Measurements from ENCODE around the gene ARHGAP15.

The ARHGAP15 gene

GRCh38 chr2:143718745-143719144 lies 589.5 kb downstream of the ARHGAP15 start:
- H3K9me3 ChIP-seq (ENCODE audit: control insufficient read depth in 1 of 2, low read length in 2 of 2): no peaks in the 10 kb centered on the region
- peaks cover 0 to 7% of the 10 kb centered on the region in 2 donors for H3K4me1 ChIP-seq (ENCODE audit: control insufficient read depth in 1 of 2, insufficient read depth in 2 of 2, low read length in 2 of 2)
- H3K4me3 ChIP-seq (ENCODE audit: low read depth in 1 of 2, low read length in 2 of 2): no peak overlapping the region
- no peak overlapping the region for H3K27ac ChIP-seq (ENCODE audit: low read length)
- no peaks in the 10 kb centered on the region for H3K27me3 ChIP-seq (ENCODE audit: low read depth, low read length)
- H3K36me3 ChIP-seq (ENCODE audit: control insufficient read depth in 1 of 2, insufficient read depth in 2 of 2, low read length in 2 of 2): no peaks in the 10 kb centered on the region

- Histone ChIP-seq H3K27me3 (ENCODE audit: low read depth, low read length) (no peaks in the 10 kb centered on the region), H3K27ac (ENCODE audit: low read length) (no peak overlapping the region), H3K4me3 (ENCODE audit: low read depth in 1 of 2, low read length in 2 of 2) (no peak overlapping the region), H3K4me1 (ENCODE audit: control insufficient read depth in 1 of 2, insufficient read depth in 2 of 2, low read length in 2 of 2) (peaks cover 0 to 7% of the 10 kb centered on the region in 2 donors), H3K36me3 (ENCODE audit: control insufficient read depth in 1 of 2, insufficient read depth in 2 of 2, low read length in 2 of 2) (no peaks in the 10 kb centered on the region), H3K9me3 (ENCODE audit: control insufficient read depth in 1 of 2, low read length in 2 of 2) (no peaks in the 10 kb centered on the region)
Measured at GRCh38 chr2:143719406-143719805, 590.2 kb downstream of the ARHGAP15 start.

- H3K27ac ChIP-seq (ENCODE audit: low read length): no peak overlapping the region
- H3K9me3 ChIP-seq (ENCODE audit: control insufficient read depth in 1 of 2, low read length in 2 of 2): no peaks in the 10 kb centered on the region
- no peak overlapping the region for H3K4me3 ChIP-seq (ENCODE audit: low read depth in 1 of 2, low read length in 2 of 2)
- no peaks in the 10 kb centered on the region for H3K27me3 ChIP-seq (ENCODE audit: low read depth, low read length)
- H3K36me3 ChIP-seq (ENCODE audit: control insufficient read depth in 1 of 2, insufficient read depth in 2 of 2, low read length in 2 of 2): no peaks in the 10 kb centered on the region
- H3K4me1 ChIP-seq (ENCODE audit: control insufficient read depth in 1 of 2, insufficient read depth in 2 of 2, low read length in 2 of 2): peaks cover 0 to 7% of the 10 kb centered on the region in 2 donors
Measured at GRCh38 chr2:143720095-143720664, 591.0 kb downstream of the ARHGAP15 start.

- Histone ChIP-seq H3K4me3 (ENCODE audit: low read depth in 1 of 2, low read length in 2 of 2) (no peak overlapping the region), H3K4me1 (ENCODE audit: control insufficient read depth in 1 of 2, insufficient read depth in 2 of 2, low read length in 2 of 2) (no peaks in the 10 kb centered on the region), H3K27me3 (ENCODE audit: low read depth, low read length) (no peaks in the 10 kb centered on the region), H3K9me3 (ENCODE audit: control insufficient read depth in 1 of 2, low read length in 2 of 2) (no peaks in the 10 kb centered on the region), H3K36me3 (ENCODE audit: control insufficient read depth in 1 of 2, insufficient read depth in 2 of 2, low read length in 2 of 2) (no peaks in the 10 kb centered on the region), H3K27ac (ENCODE audit: low read length) (no peak overlapping the region)
Measured at GRCh38 chr2:143725400-143725799, 596.2 kb downstream of the ARHGAP15 start.

- no peaks in the 10 kb centered on the region for H3K27me3 ChIP-seq (ENCODE audit: low read depth, low read length)
- no peaks in the 10 kb centered on the region for H3K9me3 ChIP-seq (ENCODE audit: control insufficient read depth in 1 of 2, low read length in 2 of 2)
- no peaks in the 10 kb centered on the region for H3K36me3 ChIP-seq (ENCODE audit: control insufficient read depth in 1 of 2, insufficient read depth in 2 of 2, low read length in 2 of 2)
- H3K4me3 ChIP-seq (ENCODE audit: low read depth in 1 of 2, low read length in 2 of 2): no peak overlapping the region
- no peaks in the 10 kb centered on the region for H3K4me1 ChIP-seq (ENCODE audit: control insufficient read depth in 1 of 2, insufficient read depth in 2 of 2, low read length in 2 of 2)
- no peak overlapping the region for H3K27ac ChIP-seq (ENCODE audit: low read length)
Measured at GRCh38 chr2:143726151-143726845, 597.1 kb downstream of the ARHGAP15 start.

GRCh38 chr2:143728498-143728897 lies 599.3 kb downstream of the ARHGAP15 start:
- Histone ChIP-seq H3K9me3 (ENCODE audit: control insufficient read depth in 1 of 2, low read length in 2 of 2) (no peaks in the 10 kb centered on the region), H3K27me3 (ENCODE audit: low read depth, low read length) (no peaks in the 10 kb centered on the region), H3K36me3 (ENCODE audit: control insufficient read depth in 1 of 2, insufficient read depth in 2 of 2, low read length in 2 of 2) (no peaks in the 10 kb centered on the region), H3K27ac (ENCODE audit: low read length) (no peak overlapping the region), H3K4me3 (ENCODE audit: low read depth in 1 of 2, low read length in 2 of 2) (no peak overlapping the region), H3K4me1 (ENCODE audit: control insufficient read depth in 1 of 2, insufficient read depth in 2 of 2, low read length in 2 of 2) (no peaks in the 10 kb centered on the region)

GRCh38 chr2:143729296-143729814 lies 600.1 kb downstream of the ARHGAP15 start:
- no peak overlapping the region for H3K4me3 ChIP-seq (ENCODE audit: low read depth in 1 of 2, low read length in 2 of 2)
- H3K9me3 ChIP-seq (ENCODE audit: control insufficient read depth in 1 of 2, low read length in 2 of 2): no peaks in the 10 kb centered on the region
- no peaks in the 10 kb centered on the region for H3K4me1 ChIP-seq (ENCODE audit: control insufficient read depth in 1 of 2, insufficient read depth in 2 of 2, low read length in 2 of 2)
- no peaks in the 10 kb centered on the region for H3K27me3 ChIP-seq (ENCODE audit: low read depth, low read length)
- no peaks in the 10 kb centered on the region for H3K36me3 ChIP-seq (ENCODE audit: control insufficient read depth in 1 of 2, insufficient read depth in 2 of 2, low read length in 2 of 2)
- H3K27ac ChIP-seq (ENCODE audit: low read length): no peak overlapping the region

GRCh38 chr2:143730155-143730952 lies 601.1 kb downstream of the ARHGAP15 start:
- H3K27ac ChIP-seq (ENCODE audit: low read length): no peak overlapping the region

GRCh38 chr2:143730953-143731260 lies 601.7 kb downstream of the ARHGAP15 start:
- Histone ChIP-seq H3K4me1 (ENCODE audit: control insufficient read depth in 1 of 2, insufficient read depth in 2 of 2, low read length in 2 of 2) (no peaks in the 10 kb centered on the region), H3K27me3 (ENCODE audit: low read depth, low read length) (no peaks in the 10 kb centered on the region)

More at GRCh38 chr2:143730155-143730952, 601.1 kb downstream of the ARHGAP15 start:
- H3K4me3 ChIP-seq (ENCODE audit: low read depth in 1 of 2, low read length in 2 of 2): no peak overlapping the region
- no peaks in the 10 kb centered on the region for H3K27me3 ChIP-seq (ENCODE audit: low read depth, low read length)
- H3K4me1 ChIP-seq (ENCODE audit: control insufficient read depth in 1 of 2, insufficient read depth in 2 of 2, low read length in 2 of 2): no peaks in the 10 kb centered on the region
- H3K9me3 ChIP-seq (ENCODE audit: control insufficient read depth in 1 of 2, low read length in 2 of 2): no peaks in the 10 kb centered on the region
- no peaks in the 10 kb centered on the region for H3K36me3 ChIP-seq (ENCODE audit: control insufficient read depth in 1 of 2, insufficient read depth in 2 of 2, low read length in 2 of 2)

GRCh38 chr2:143732076-143732475 lies 602.9 kb downstream of the ARHGAP15 start:
- H3K27me3 ChIP-seq (ENCODE audit: low read depth, low read length): no peaks in the 10 kb centered on the region
- no peak overlapping the region for H3K27ac ChIP-seq (ENCODE audit: low read length)
- no peak overlapping the region for H3K4me3 ChIP-seq (ENCODE audit: low read depth in 1 of 2, low read length in 2 of 2)
- no peaks in the 10 kb centered on the region for H3K9me3 ChIP-seq (ENCODE audit: control insufficient read depth in 1 of 2, low read length in 2 of 2)
- H3K4me1 ChIP-seq (ENCODE audit: control insufficient read depth in 1 of 2, insufficient read depth in 2 of 2, low read length in 2 of 2): no peaks in the 10 kb centered on the region
- no peaks in the 10 kb centered on the region for H3K36me3 ChIP-seq (ENCODE audit: control insufficient read depth in 1 of 2, insufficient read depth in 2 of 2, low read length in 2 of 2)

More at GRCh38 chr2:143730953-143731260, 601.7 kb downstream of the ARHGAP15 start:
- H3K9me3 ChIP-seq (ENCODE audit: control insufficient read depth in 1 of 2, low read length in 2 of 2): no peaks in the 10 kb centered on the region
- no peaks in the 10 kb centered on the region for H3K36me3 ChIP-seq (ENCODE audit: control insufficient read depth in 1 of 2, insufficient read depth in 2 of 2, low read length in 2 of 2)
- no peak overlapping the region for H3K27ac ChIP-seq (ENCODE audit: low read length)
- no peak overlapping the region for H3K4me3 ChIP-seq (ENCODE audit: low read depth in 1 of 2, low read length in 2 of 2)

- Histone ChIP-seq H3K36me3 (ENCODE audit: control insufficient read depth in 1 of 2, insufficient read depth in 2 of 2, low read length in 2 of 2) (no peaks in the 10 kb centered on the region), H3K9me3 (ENCODE audit: control insufficient read depth in 1 of 2, low read length in 2 of 2) (no peaks in the 10 kb centered on the region), H3K27me3 (ENCODE audit: low read depth, low read length) (no peaks in the 10 kb centered on the region)
Measured at GRCh38 chr2:143732871-143733270, 603.7 kb downstream of the ARHGAP15 start.

More at GRCh38 chr2:143732871-143733270, 603.7 kb downstream of the ARHGAP15 start:
- H3K4me1 ChIP-seq (ENCODE audit: control insufficient read depth in 1 of 2, insufficient read depth in 2 of 2, low read length in 2 of 2): no peaks in the 10 kb centered on the region
- H3K27ac ChIP-seq (ENCODE audit: low read length): no peak overlapping the region
- H3K4me3 ChIP-seq (ENCODE audit: low read depth in 1 of 2, low read length in 2 of 2): no peak overlapping the region

Measured in muscle layer of duodenum (tissue), 2 donors.